SK-N-SH (cell line): ENCODE results near the gene TUBGCP2. TPM values are rescaled to one million over a fixed set of nuclear protein-coding genes. Genes with fewer than 3 reads are reported as not detected.

Source experiments
- CTCF ChIA-PET: fragments of 300-600, 350-600 bp; formaldehyde crosslinking; extraction: SDS; loops from one replicate; lab custom pipeline; 2021; lab: Yijun Ruan, JAX
- POLR2A ChIA-PET: fragments of 350-600 bp; sonication (Branson Sonifier 250); formaldehyde crosslinking; extraction: SDS; loops from one replicate; lab custom pipeline; 2020; ENCODE audit warnings: antibody characterized with exemption, inconsistent platforms; lab: Yijun Ruan, JAX
- DNase-seq: peaks from one replicate; pipeline ENCODE4 v3.0.0; 2012
- H2AFZ ChIP-seq: fragments of 200-600 bp; sonication (generic); 2 replicates; pipeline ENCODE4 v1.8.1; 2016; ENCODE audit warnings: antibody characterized with exemption, mild to moderate bottlenecking, low read depth
- H3F3A ChIP-seq: fragments of 200-600 bp; sonication (generic); replicated peaks from 2 replicates; pipeline ENCODE3; 2016; ENCODE audit warnings: antibody characterized with exemption, mild to moderate bottlenecking; ENCODE audit not compliant: insufficient read depth
- H3K27ac ChIP-seq, 2 experiments: fragments of 200-500 bp in 1 of 2; fragments of 200-600 bp in 1 of 2; sonication (Bioruptor generic) in 1 of 2; sonication (generic), shearing (Covaris generic) in 1 of 2; 2 replicates each; pipeline versions ENCODE4 v1.5.1 to v1.6.1; 2014 to 2016; ENCODE audit warnings: low read depth in 2 of 2, inconsistent platforms in 1 of 2, low read length in 1 of 2, mild to moderate bottlenecking in 1 of 2, mixed read lengths in 1 of 2
- H3K27me3 ChIP-seq: fragments of 200-600 bp; sonication (generic), shearing (Covaris generic); 2 replicates; pipeline ENCODE4 v1.6.1; 2016; ENCODE audit warnings: mixed run types; ENCODE audit not compliant: insufficient read depth
- H3K36me3 ChIP-seq, 2 experiments: fragments of 200-500 bp in 1 of 2; fragments of 200-600 bp in 1 of 2; sonication (Bioruptor generic) in 1 of 2; sonication (generic) in 1 of 2; replicated peaks in 1 of 2; 2 replicates each; pipeline versions ENCODE3 to v1.5.1; 2014 to 2016; ENCODE audit warnings: low read length in 1 of 2, mild to moderate bottlenecking in 1 of 2; ENCODE audit not compliant: insufficient read depth in 2 of 2, control insufficient read depth in 1 of 2
- H3K4me1 ChIP-seq, 2 experiments: fragments of 200-500 bp in 1 of 2; fragments of 200-600 bp in 1 of 2; sonication (Bioruptor generic) in 1 of 2; sonication (generic), shearing (Covaris generic) in 1 of 2; 2 replicates each; pipeline versions ENCODE4 v1.5.1 to v1.6.1; 2014 to 2016; ENCODE audit warnings: low read depth in 1 of 2, low read length in 1 of 2, mixed run types in 1 of 2; ENCODE audit not compliant: insufficient read depth in 2 of 2, control insufficient read depth in 1 of 2
- H3K4me2 ChIP-seq: fragments of 200-600 bp; sonication (generic), shearing (Covaris generic); 2 replicates; pipeline ENCODE4 v1.6.1; 2017; ENCODE audit warnings: mixed run types
- H3K4me3 ChIP-seq, 2 experiments: fragments of 200-500 bp in 1 of 2; fragments of 200-600 bp in 1 of 2; sonication (Bioruptor generic) in 1 of 2; sonication (generic), shearing (Covaris generic) in 1 of 2; 2 replicates each; pipeline versions ENCODE4 v1.5.1 to v1.8.1; 2014 to 2016; ENCODE audit warnings: low read depth in 2 of 2, inconsistent platforms in 1 of 2, low read length in 1 of 2, mild to moderate bottlenecking in 1 of 2, mixed read lengths in 1 of 2, moderate library complexity in 1 of 2
- H3K79me2 ChIP-seq: fragments of 200-600 bp; sonication (generic); 2 replicates; pipeline ENCODE4 v1.8.1; 2017; ENCODE audit warnings: mild to moderate bottlenecking; ENCODE audit not compliant: insufficient read depth
- H3K9ac ChIP-seq: fragments of 200-600 bp; sonication (generic); 2 replicates; pipeline ENCODE4 v1.6.1; 2017; ENCODE audit warnings: mixed run types
- H3K9me2 ChIP-seq: fragments of 200-600 bp; sonication (generic); 2 replicates; pipeline ENCODE4 v1.6.1; 2017; ENCODE audit warnings: mixed run types
- H3K9me3 ChIP-seq: fragments of 200-600 bp; sonication (generic); 2 replicates; pipeline ENCODE4 v1.6.1; 2017; ENCODE audit warnings: mixed run types, mild to moderate bottlenecking, moderate library complexity
- H4K20me1 ChIP-seq: fragments of 200-600 bp; sonication (generic); 2 replicates; pipeline ENCODE4 v1.6.1; 2017; ENCODE audit warnings: mild to moderate bottlenecking, mixed run types; ENCODE audit not compliant: insufficient read depth
- CHD2 ChIP-seq: fragments of 150-350 bp; IDR thresholded peaks from 2 replicates; pipeline ENCODE4 v1.6.1; 2018; ENCODE audit warnings: low read length; ENCODE audit not compliant: partially characterized antibody
- EP300 ChIP-seq, 2 experiments: IDR thresholded peaks; 2 replicates each; pipeline versions ENCODE4 v1.4.0 to v1.6.1; 2012; ENCODE audit warnings: borderline replicate concordance in 1 of 2, low read depth in 1 of 2, low read length in 1 of 2
- FOXJ3 ChIP-seq: sonication (generic); formaldehyde crosslinking; IDR thresholded peaks from 2 replicates; pipeline ENCODE4 v1.5.1; 2020; ENCODE audit warnings: mild to moderate bottlenecking, missing genetic modification reagents
- GABPA ChIP-seq: IDR thresholded peaks from 2 replicates; pipeline ENCODE4 v1.4.0; 2012; ENCODE audit warnings: low read depth, mild to moderate bottlenecking
- GATA2 ChIP-seq: sonication (generic); formaldehyde crosslinking; IDR thresholded peaks from 2 replicates; pipeline ENCODE4 v1.5.0; 2020; ENCODE audit warnings: mild to moderate bottlenecking, missing genetic modification reagents
- JUND ChIP-seq: IDR thresholded peaks from 2 replicates; pipeline ENCODE4 v1.4.0; 2012
- NFIC ChIP-seq: IDR thresholded peaks from 2 replicates; pipeline ENCODE4 v1.4.0; 2012; ENCODE audit warnings: borderline replicate concordance
- POLR2AphosphoS5 ChIP-seq: IDR thresholded peaks from 2 replicates; pipeline ENCODE4 v1.6.1; 2012; ENCODE audit warnings: low read depth, low read length
- REST ChIP-seq: IDR thresholded peaks from 2 replicates; pipeline ENCODE4 v1.6.1; 2012; ENCODE audit warnings: mild to moderate bottlenecking, low read depth, low read length, moderate library complexity
- RFX5 ChIP-seq: IDR thresholded peaks from 2 replicates; pipeline ENCODE4 v1.6.1; 2012; ENCODE audit warnings: mild to moderate bottlenecking, improper control_type of control experiment, low read length
- RXRA ChIP-seq: IDR thresholded peaks from 2 replicates; pipeline ENCODE4 v1.4.0; 2012; ENCODE audit warnings: low read depth, mild to moderate bottlenecking, borderline replicate concordance
- SMC3 ChIP-seq: IDR thresholded peaks from 2 replicates; pipeline ENCODE4 v1.6.1; 2012; ENCODE audit warnings: low read depth, low read length, improper control_type of control experiment
- TAF1 ChIP-seq: IDR thresholded peaks from 2 replicates; pipeline ENCODE4 v1.6.1; 2012; ENCODE audit warnings: low read depth, mild to moderate bottlenecking, low read length, moderate library complexity, borderline replicate concordance
- TCF12 ChIP-seq: IDR thresholded peaks from 2 replicates; pipeline ENCODE4 v1.4.0; 2012
- USF1 ChIP-seq: IDR thresholded peaks from 2 replicates; pipeline ENCODE4 v1.4.0; 2012; ENCODE audit warnings: low read depth, borderline replicate concordance
- USF2 ChIP-seq: fragments of 150-350 bp; IDR thresholded peaks from 2 replicates; pipeline ENCODE4 v1.6.1; 2017; ENCODE audit warnings: antibody characterized with exemption, low read length, low read depth, borderline replicate concordance
- YY1 ChIP-seq: IDR thresholded peaks from 2 replicates; pipeline ENCODE4 v1.4.0; 2012; ENCODE audit warnings: low read depth, mild to moderate bottlenecking
- WGBS: methylation state at CpG from one replicate; pipeline ENCODE4 v1.1.6; 2017; ENCODE audit warnings: low lambda C conversion rate; 5-methylcytosine and 5-hydroxymethylcytosine counted together
- polyA plus RNA-seq, 3 experiments: library from polyadenylated mRNA; depleted of rRNA; stranded (reverse); fragments of >200 nt; gene quantifications; 2 replicates each; pipeline ENCODE4 v1.2.3, GENCODE V29; 2012
- TF ChIP-seq, protein P1 (sequence below): IDR thresholded peaks from 2 replicates; pipeline ENCODE4 v1.4.0; 2012; ENCODE audit warnings: low read depth, borderline replicate concordance
- TF ChIP-seq, protein P2 (sequence below): IDR thresholded peaks from 2 replicates; pipeline ENCODE4 v1.4.0; 2012; ENCODE audit warnings: low read depth

The TUBGCP2 gene
- polyA plus RNA-seq, 1 of the 3 experiments (the other 2 are of a cell fraction): 49.1 TPM

DNA sequence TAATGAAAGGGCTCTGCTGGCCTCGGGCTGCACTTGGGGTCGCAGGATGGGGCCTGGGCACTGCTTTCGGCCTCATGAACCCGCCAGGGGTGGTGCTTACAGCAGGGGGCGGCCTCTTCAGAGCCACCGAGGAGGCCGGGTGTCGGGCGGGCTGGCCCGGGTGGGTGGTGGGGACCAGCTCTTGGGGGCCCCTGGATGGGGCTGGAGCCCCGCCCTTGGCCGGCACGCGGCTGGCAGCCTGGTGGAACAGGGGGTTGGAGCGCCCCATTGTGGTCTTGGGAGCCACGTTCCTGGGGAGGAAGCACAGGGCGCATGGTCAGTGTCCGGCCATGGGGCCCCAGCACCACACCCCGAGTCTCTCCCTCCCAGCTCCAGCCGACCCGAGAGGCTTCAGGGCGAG lies 40.8 kb downstream of the TUBGCP2 start (continued):
- TF ChIP-seq RFX5: no peak

DNA sequence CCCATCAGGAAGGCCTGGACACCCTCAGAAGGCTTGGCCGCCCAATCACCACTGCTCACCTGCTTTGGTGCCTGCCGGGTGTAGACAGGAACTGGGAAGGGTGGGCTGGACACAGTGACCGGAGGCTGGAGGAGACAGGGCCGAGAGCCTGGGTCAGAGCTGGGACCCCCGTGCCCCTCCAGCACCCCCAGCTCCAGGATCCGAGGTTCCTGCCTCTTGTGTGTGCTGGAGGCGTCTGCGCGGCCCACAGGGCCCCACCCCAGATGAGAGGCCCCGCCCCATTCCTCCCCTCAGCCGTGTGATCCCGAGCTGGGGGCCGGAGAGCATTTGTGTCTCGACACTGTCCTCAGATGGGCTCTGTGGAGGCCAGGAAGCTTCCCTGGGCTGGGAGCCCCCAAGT lies 41.4 kb downstream of the TUBGCP2 start:
- POLR2A ChIA-PET: interaction anchor here (0.6 kb wide), 1 partner anchor 127 kb away, joined by 3 read pairs; the partner anchor contains the start of gene MTG1
- Histone ChIP-seq H3K9me3 (no peaks in the 10 kb centered on the region), H4K20me1 (no peaks in the 10 kb centered on the region), H3K9ac (no peak overlapping the region), H3K27ac (no peak overlapping the region), H3K4me1 (peaks cover 0 to 6% of the 10 kb centered on the region in 2 experiments; a peak in 1 of 4 replicates), H3K4me3 (no peak overlapping the region), H3K9me2 (no peaks in the 10 kb centered on the region), H3K79me2 (no peaks in the 10 kb centered on the region), H3K27me3 (no peaks in the 10 kb centered on the region), H3K4me2 (no peak overlapping the region), H3K36me3 (no peaks in the 10 kb centered on the region), H2AFZ (no peak overlapping the region), H3F3A (no peaks in the 10 kb centered on the region)
- CTCF ChIA-PET: no interaction called here
- 79% methylated on average over 4 of the region's 14 CpGs for WGBS
- TF ChIP-seq TAF1 (no peak), USF1 (no peak), REST (no peak), TCF12 (no peak), CHD2 (no peak), YY1 (no peak), SMC3 (no peak), NFIC (no peak), FOXJ3 (no peak), RXRA (no peak), GABPA (no peak), POLR2AphosphoS5 (no peak), JUND (no peak), EP300 (IDR thresholded peaks at IDR 0.05; ENCODE audit: borderline replicate concordance in 1 of 2, low read depth in 1 of 2, low read length in 1 of 2) (no peak), USF2 (no peak), GATA2 (CRISPR knock-in tag) (no peak)
- TF ChIP-seq, protein P1, sequence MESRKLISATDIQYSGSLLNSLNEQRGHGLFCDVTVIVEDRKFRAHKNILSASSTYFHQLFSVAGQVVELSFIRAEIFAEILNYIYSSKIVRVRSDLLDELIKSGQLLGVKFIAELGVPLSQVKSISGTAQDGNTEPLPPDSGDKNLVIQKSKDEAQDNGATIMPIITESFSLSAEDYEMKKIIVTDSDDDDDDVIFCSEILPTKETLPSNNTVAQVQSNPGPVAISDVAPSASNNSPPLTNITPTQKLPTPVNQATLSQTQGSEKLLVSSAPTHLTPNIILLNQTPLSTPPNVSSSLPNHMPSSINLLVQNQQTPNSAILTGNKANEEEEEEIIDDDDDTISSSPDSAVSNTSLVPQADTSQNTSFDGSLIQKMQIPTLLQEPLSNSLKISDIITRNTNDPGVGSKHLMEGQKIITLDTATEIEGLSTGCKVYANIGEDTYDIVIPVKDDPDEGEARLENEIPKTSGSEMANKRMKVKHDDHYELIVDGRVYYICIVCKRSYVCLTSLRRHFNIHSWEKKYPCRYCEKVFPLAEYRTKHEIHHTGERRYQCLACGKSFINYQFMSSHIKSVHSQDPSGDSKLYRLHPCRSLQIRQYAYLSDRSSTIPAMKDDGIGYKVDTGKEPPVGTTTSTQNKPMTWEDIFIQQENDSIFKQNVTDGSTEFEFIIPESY: no peak
- TF ChIP-seq, protein P2, sequence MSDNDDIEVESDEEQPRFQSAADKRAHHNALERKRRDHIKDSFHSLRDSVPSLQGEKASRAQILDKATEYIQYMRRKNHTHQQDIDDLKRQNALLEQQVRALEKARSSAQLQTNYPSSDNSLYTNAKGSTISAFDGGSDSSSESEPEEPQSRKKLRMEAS: no peak
- no peak for DNase-seq
